Stomach (tissue), 9 donors: ENCODE results near the gene ADTRP. TPM values are rescaled to one million over a fixed set of nuclear protein-coding genes. Genes with fewer than 3 reads are reported as not detected.

Source experiments
- DNase-seq, 2 donors: peaks; one replicate each; pipeline versions ENCODE4 v3.0.0 to v3.0.0-alpha.2; 2013 to 2019
- H3K27ac ChIP-seq, 5 donors: fragments of 200-600 bp in 4 of 5; sonication (generic) in 4 of 5; one replicate each; pipeline ENCODE4 v1.5.1; 2013 to 2019; ENCODE audit warnings: mild to moderate bottlenecking in 1 of 5, moderate library complexity in 1 of 5
- H3K27me3 ChIP-seq, 3 donors: fragments of 200-600 bp; sonication (generic); one replicate each; pipeline ENCODE4 v1.5.1; 2017 to 2019; ENCODE audit warnings: mixed run types in 1 of 3
- H3K36me3 ChIP-seq, 4 donors: fragments of 200-600 bp; sonication (generic); 1 replicate in 3 of 4; 2 replicates in 1 of 4; pipeline ENCODE4 v1.5.1; 2016 to 2019
- H3K4me1 ChIP-seq, 4 donors: fragments of 200-600 bp; sonication (generic); one replicate each; pipeline ENCODE4 v1.5.1; 2016 to 2019
- H3K4me3 ChIP-seq, 4 donors: fragments of 200-600 bp; sonication (generic) in 3 of 4; one replicate each; pipeline ENCODE4 v1.5.1; 2016 to 2019; ENCODE audit warnings: mild to moderate bottlenecking in 1 of 4
- H3K9me3 ChIP-seq, 4 donors: fragments of 200-600 bp; sonication (generic); one replicate each; pipeline ENCODE4 v1.5.1; 2016 to 2019
- CTCF ChIP-seq, 7 experiments: fragments of 450-650 bp in 4 of 7; fragments of 200-600 bp in 3 of 7; sonication (generic) in 3 of 7; IDR thresholded peaks; one replicate each; pipeline ENCODE4 v1.5.1; 2016 to 2019; ENCODE audit warnings: antibody characterized with exemption in 7 of 7, control low read depth in 2 of 7, mild to moderate bottlenecking in 1 of 7
- EP300 ChIP-seq: sonication (generic); formaldehyde crosslinking; IDR thresholded peaks from one replicate; pipeline ENCODE4 v1.6.1; 2017; ENCODE audit warnings: antibody characterized with exemption
- POLR2A ChIP-seq, 4 donors: fragments of 450-650 bp; IDR thresholded peaks; one replicate each; pipeline ENCODE4 v1.6.1; 2016; ENCODE audit warnings: antibody characterized with exemption in 4 of 4, control low read depth in 2 of 4, mild to moderate bottlenecking in 1 of 4, moderate library complexity in 1 of 4
- POLR2AphosphoS5 ChIP-seq, 3 donors: sonication (generic); formaldehyde crosslinking; IDR thresholded peaks; one replicate each; pipeline ENCODE4 v1.6.1; 2016; ENCODE audit warnings: antibody characterized with exemption in 3 of 3
- WGBS, 5 donors: extraction: QIAGEN DNeasy Blood & Tissue Kit in 3 of 5; methylation state at CpG; one replicate each; pipeline versions ENCODE4 v1.1.5 to v1.1.7; 2013 to 2018; 5-methylcytosine and 5-hydroxymethylcytosine counted together
- intact Hi-C: fragments of 100-400 bp; cut with DNase I; formaldehyde crosslinking; loops from one replicate; pipeline ENCODE4 v1.15.1; 2023; ENCODE audit warnings: low total_unique reads
- polyA plus RNA-seq, 3 donors: library from polyadenylated mRNA; stranded (reverse); fragments of 200-250 nt; gene quantifications; one replicate each; pipeline ENCODE4 v1.2.3, GENCODE V29; 2013
- total RNA-seq, 5 donors: library from RNA; depleted of rRNA; stranded (reverse); fragments of >200 nt; gene quantifications; one replicate each; pipeline versions ENCODE4 v1.1.0 to v1.2.3, GENCODE V29; 2014 to 2016
- donor health status: healthy with polysubstance abuse.
- donor health status: Bipolar disorder and iron deficiency.
- donor health status: healthy.

The ADTRP gene
- total and polyA plus RNA-seq, 8 donors: 3.9 to 63.6 (median 20.8) TPM

DNA sequence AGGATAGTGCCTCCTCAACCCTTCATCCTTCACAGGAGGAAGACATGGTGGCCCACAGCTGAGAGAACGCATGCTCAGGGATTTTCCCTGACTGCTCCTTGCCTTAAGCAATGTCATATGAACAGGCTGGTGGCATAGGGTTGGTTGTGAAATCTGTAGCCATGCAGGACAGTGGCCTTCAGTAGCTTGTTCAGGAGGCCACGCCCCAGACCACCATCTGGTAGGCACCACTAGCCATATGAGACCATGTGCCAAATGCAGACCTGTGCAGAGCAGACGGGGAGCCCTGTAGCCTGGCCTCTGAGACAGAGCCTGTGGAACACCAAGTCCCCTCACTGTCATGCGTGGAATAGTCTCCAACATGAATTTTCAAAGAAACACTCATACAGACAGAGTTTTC is 76.5 kb downstream of the ADTRP start:
- DNase-seq: no peak
- no peaks in the 10 kb centered on the region for H3K36me3 ChIP-seq
- TF ChIP-seq CTCF (IDR thresholded peaks at IDR 0.05): no peak
- no peak for TF ChIP-seq POLR2AphosphoS5 (IDR thresholded peaks at IDR 0.05)
- no peak for TF ChIP-seq EP300
- TF ChIP-seq POLR2A (IDR thresholded peaks at IDR 0.05): no peak
- H3K27ac ChIP-seq: no peak overlapping the region
- H3K4me1 ChIP-seq: peaks cover 0 to 13% (median 5%) of the 10 kb centered on the region in 4 donors
- no peak overlapping the region for H3K4me3 ChIP-seq
- 70 to 95% (median 89%) methylated on average over 4 of the region's 4 CpGs for WGBS, 5 donors
- no peaks in the 10 kb centered on the region for H3K9me3 ChIP-seq
- no peaks in the 10 kb centered on the region for H3K27me3 ChIP-seq
- intact Hi-C loops: no loop called here

DNA sequence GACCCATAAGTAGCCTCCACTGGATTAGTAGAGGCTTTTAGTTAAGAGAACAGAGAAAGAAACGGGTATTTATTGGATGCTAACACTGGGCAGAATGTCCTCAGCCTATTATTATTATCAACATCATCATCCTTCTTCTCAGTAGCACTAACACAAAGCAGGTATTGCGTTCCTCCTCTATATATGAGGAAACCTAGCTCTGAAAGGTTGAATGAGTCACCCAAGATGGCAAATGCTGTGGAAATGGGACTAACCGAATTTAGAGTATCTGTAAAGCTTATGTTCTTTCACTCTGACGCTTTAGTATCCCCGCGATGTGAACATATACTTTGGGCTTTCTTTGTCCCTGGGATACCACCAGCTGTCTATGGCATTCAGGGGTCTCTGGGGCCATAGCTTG is 77.0 kb downstream of the ADTRP start:
- intact Hi-C loops: no loop called here
- 88 to 94% (median 91%) methylated on average over 6 of the region's 6 CpGs for WGBS, 5 donors
- Histone ChIP-seq H3K36me3 (no peaks in the 10 kb centered on the region), H3K27me3 (no peaks in the 10 kb centered on the region), H3K4me1 (peaks cover 0 to 13% (median 5%) of the 10 kb centered on the region in 4 donors), H3K4me3 (no peak overlapping the region), H3K27ac (no peak overlapping the region), H3K9me3 (no peaks in the 10 kb centered on the region)
- no peak for TF ChIP-seq EP300
- TF ChIP-seq CTCF (IDR thresholded peaks at IDR 0.05): no peak
- DNase-seq: no peak

GRCh38 chr6:11700118-11700718 is 78.4 kb downstream of the ADTRP start:
- Histone ChIP-seq H3K9me3 (no peaks in the 10 kb centered on the region), H3K27me3 (no peaks in the 10 kb centered on the region), H3K4me3 (no peak overlapping the region), H3K27ac (no peak overlapping the region), H3K36me3 (no peaks in the 10 kb centered on the region), H3K4me1 (peaks cover 0 to 13% (median 5%) of the 10 kb centered on the region in 4 donors)
- DNase-seq: peak in 1 of 2 donors; percentile 79
- intact Hi-C loops: no loop called here
- no peak for TF ChIP-seq EP300
- peak in 3 of 7 experiments; percentile 13 to 46 (median 42) for TF ChIP-seq CTCF (IDR thresholded peaks at IDR 0.05)
- no peak for TF ChIP-seq POLR2AphosphoS5 (IDR thresholded peaks at IDR 0.05)
- TF ChIP-seq POLR2A (IDR thresholded peaks at IDR 0.05): no peak
- 96 to 100% (median 100%) methylated on average over 2 of the region's 2 CpGs for WGBS, 5 donors

DNA sequence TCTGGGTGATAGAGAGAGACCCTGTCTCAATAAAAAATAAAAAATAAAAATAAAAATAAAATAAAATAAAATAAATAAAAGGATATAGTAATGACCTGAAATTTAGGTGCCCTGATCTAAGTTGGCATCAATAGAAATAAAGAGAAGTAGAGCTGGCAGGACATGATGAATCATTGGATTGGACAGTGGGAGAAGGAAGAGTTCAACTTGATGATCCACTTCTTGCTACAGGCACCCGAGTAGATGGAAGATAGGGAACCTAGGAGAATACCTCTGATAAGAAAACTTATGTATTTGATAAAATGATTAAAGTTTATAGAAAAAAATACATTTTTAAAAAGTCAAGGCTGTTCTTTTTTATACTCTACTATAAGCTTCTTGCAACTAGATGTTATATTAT is 79.0 kb downstream of the ADTRP start:
- no peak for DNase-seq
- no peak overlapping the region for H3K4me3 ChIP-seq
- H3K9me3 ChIP-seq: no peaks in the 10 kb centered on the region
- H3K27me3 ChIP-seq: no peaks in the 10 kb centered on the region
- WGBS, 5 donors: 25 to 49% (median 38%) methylated on average over 1 of the region's 1 CpG
- intact Hi-C loops: no loop called here
- peaks cover 0 to 13% (median 5%) of the 10 kb centered on the region in 4 donors for H3K4me1 ChIP-seq
- TF ChIP-seq POLR2A (IDR thresholded peaks at IDR 0.05) (no peak), CTCF (IDR thresholded peaks at IDR 0.05) (no peak), EP300 (no peak), POLR2AphosphoS5 (IDR thresholded peaks at IDR 0.05) (no peak)
- H3K36me3 ChIP-seq: no peaks in the 10 kb centered on the region
- H3K27ac ChIP-seq: no peak overlapping the region
